Measurements from ENCODE around the gene ZBTB7A. TPM values are rescaled to one million over a fixed set of nuclear protein-coding genes. Genes with fewer than 3 reads are reported as not detected.

Gene ZBTB7A
- total RNA-seq, 1 donor from 2014 or later = 7.1 TPM

Other genes starting within 250 kb of the ZBTB7A start
- gene ZFR2, start 197.9 kb downstream of the ZBTB7A start, total RNA-seq = not detected in 2 replicates
- gene ATCAY, start 186.2 kb downstream of the ZBTB7A start, total RNA-seq = not detected in 2 replicates
- gene NMRK2, start 133.8 kb downstream of the ZBTB7A start, total RNA-seq = not detected in 2 replicates
- gene DAPK3, start 95.8 kb downstream of the ZBTB7A start, total RNA-seq = 103 and 113 TPM in 2 replicates
- 1,904 and 2,063 TPM in 2 replicates for gene EEF2, start 81.4 kb downstream of the ZBTB7A start, total RNA-seq
- 19.6 and 21.6 TPM in 2 replicates for gene PIAS4, start 59.2 kb downstream of the ZBTB7A start, total RNA-seq
- gene MAP2K2, start 57.2 kb upstream of the ZBTB7A start, total RNA-seq = 108 and 113 TPM in 2 replicates
- not detected in 2 replicates for gene CREB3L3, start 86.7 kb upstream of the ZBTB7A start, total RNA-seq
- gene SIRT6, start 115.7 kb upstream of the ZBTB7A start, total RNA-seq = 6.5 and 7.7 TPM in 2 replicates
- 0.22 and 0.40 TPM in 2 replicates for gene ANKRD24, start 115.8 kb upstream of the ZBTB7A start, total RNA-seq
- gene EBI3, start 162.6 kb upstream of the ZBTB7A start, total RNA-seq = 0.44 and 0.60 TPM in 2 replicates
- 12.4 and 17.9 TPM in 2 replicates for gene YJU2, start 180.2 kb upstream of the ZBTB7A start, total RNA-seq
- not detected in 2 replicates for gene SHD, start 212.4 kb upstream of the ZBTB7A start, total RNA-seq
- not detected in 2 replicates for gene TMIGD2, start 235.5 kb upstream of the ZBTB7A start, total RNA-seq
- gene FSD1, start 237.7 kb upstream of the ZBTB7A start, total RNA-seq = 2.2 and 10.2 TPM in 2 replicates